Ovary (tissue), 9 donors: ENCODE data around the gene BMERB1. TPM values are rescaled to one million over a fixed set of nuclear protein-coding genes. Genes with fewer than 3 reads are reported as not detected.

Experiments used
- DNase-seq, 5 donors: peaks; one replicate each; pipeline ENCODE4 v3.0.0-alpha.2; 2019 to 2020
- H3K27ac ChIP-seq, 2 donors: fragments of 200-600 bp; one replicate each; pipeline versions ENCODE4 v1.5.1 to v1.8.0; 2019 to 2022
- H3K27me3 ChIP-seq: fragments of 200-600 bp; one replicate; pipeline ENCODE4 v1.8.0; 2022
- H3K36me3 ChIP-seq: fragments of 200-600 bp; sonication (generic); one replicate; pipeline ENCODE4 v1.5.1; 2019
- H3K4me1 ChIP-seq: one replicate; pipeline ENCODE4 v1.8.1; 2013; ENCODE audit warnings: mild to moderate bottlenecking, moderate library complexity; ENCODE audit not compliant: insufficient read depth
- H3K4me3 ChIP-seq: fragments of 200-600 bp; sonication (generic); one replicate; pipeline ENCODE4 v1.5.1; 2017
- H3K9me3 ChIP-seq, 2 donors: fragments of 200-600 bp in 1 of 2; sonication (generic) in 1 of 2; one replicate each; pipeline versions ENCODE4 v1.5.1 to v1.8.1; 2013 to 2019; ENCODE audit warnings: mild to moderate bottlenecking in 1 of 2, moderate library complexity in 1 of 2
- EP300 ChIP-seq: sonication (generic); formaldehyde crosslinking; IDR thresholded peaks from one replicate; pipeline ENCODE4 v1.6.1; 2017; ENCODE audit warnings: antibody characterized with exemption
- POLR2A ChIP-seq: fragments of 450-650 bp; IDR thresholded peaks from one replicate; pipeline ENCODE4 v1.6.1; 2017; ENCODE audit warnings: antibody characterized with exemption, mild to moderate bottlenecking, moderate library complexity
- WGBS, 3 donors: extraction: QIAGEN DNeasy Blood & Tissue Kit in 1 of 3; methylation state at CpG; one replicate each; pipeline versions ENCODE4 v1.1.5 to v1.1.7; 2013 to 2017; 5-methylcytosine and 5-hydroxymethylcytosine counted together
- intact Hi-C, 4 donors: fragments of 100-400 bp; cut with DNase I; formaldehyde crosslinking; loops; one replicate each; pipeline versions ENCODE4 v1.11.0 to v1.15.1; 2022 to 2023
- polyA plus RNA-seq, 2 donors: library from polyadenylated mRNA; stranded (reverse); fragments of 200-250 nt in 1 of 2; fragments of 350-450 nt in 1 of 2; fragmentation: Illumina TruSeq in 1 of 2; extraction: RNeasy Lipid Tissue Mini Kit (QIAGEN cat#74804) in 1 of 2; gene quantifications; one replicate each; pipeline ENCODE4 v1.2.3, GENCODE V29; 2013 to 2014
- total RNA-seq, 7 donors: library from RNA; depleted of rRNA in 2 of 7; stranded (reverse); fragments of >200 nt in 2 of 7; fragmentation: NEBNext Ultra II Directional in 3 of 7; extraction: Animal tissue kit (Norgen Biotek cat#: 25700) in 3 of 7; gene quantifications; one replicate each; pipeline versions ENCODE4 v1.1.0 to v1.2.4, GENCODE V29; 2016 to 2023
- TF ChIP-seq, protein P1 (sequence below), 3 donors: fragments of 450-650 bp in 2 of 3; fragments of 200-600 bp in 1 of 3; IDR thresholded peaks; one replicate each; pipeline versions ENCODE4 v1.5.1 to v1.8.0; 2016 to 2022; ENCODE audit warnings: antibody characterized with exemption in 3 of 3, mild to moderate bottlenecking in 1 of 3
- donor health status: DM: no; HTN: no; CAD: no; lungs with moderate emphysema.
- donor health status: DM: no; HTN: no; CAD: no.
- donor health status: Bipolar disorder and iron deficiency.
- donor health status: DM: yes; HTN: yes; CAD: no.
- donor health status: DM: no; HTN: no; CAD: no.
- donor health status: DM: yes; HTN: yes; CAD: no.

The BMERB1 gene
- total and polyA plus RNA-seq, 9 donors, result 22.6 to 77.5 (median 65.2) TPM

GRCh38 chr16:15457958-15458357, 23.6 kb downstream of the BMERB1 start:
- no peak overlapping the region for H3K4me3 ChIP-seq
- TF ChIP-seq, protein P1, sequence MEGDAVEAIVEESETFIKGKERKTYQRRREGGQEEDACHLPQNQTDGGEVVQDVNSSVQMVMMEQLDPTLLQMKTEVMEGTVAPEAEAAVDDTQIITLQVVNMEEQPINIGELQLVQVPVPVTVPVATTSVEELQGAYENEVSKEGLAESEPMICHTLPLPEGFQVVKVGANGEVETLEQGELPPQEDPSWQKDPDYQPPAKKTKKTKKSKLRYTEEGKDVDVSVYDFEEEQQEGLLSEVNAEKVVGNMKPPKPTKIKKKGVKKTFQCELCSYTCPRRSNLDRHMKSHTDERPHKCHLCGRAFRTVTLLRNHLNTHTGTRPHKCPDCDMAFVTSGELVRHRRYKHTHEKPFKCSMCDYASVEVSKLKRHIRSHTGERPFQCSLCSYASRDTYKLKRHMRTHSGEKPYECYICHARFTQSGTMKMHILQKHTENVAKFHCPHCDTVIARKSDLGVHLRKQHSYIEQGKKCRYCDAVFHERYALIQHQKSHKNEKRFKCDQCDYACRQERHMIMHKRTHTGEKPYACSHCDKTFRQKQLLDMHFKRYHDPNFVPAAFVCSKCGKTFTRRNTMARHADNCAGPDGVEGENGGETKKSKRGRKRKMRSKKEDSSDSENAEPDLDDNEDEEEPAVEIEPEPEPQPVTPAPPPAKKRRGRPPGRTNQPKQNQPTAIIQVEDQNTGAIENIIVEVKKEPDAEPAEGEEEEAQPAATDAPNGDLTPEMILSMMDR (IDR thresholded peaks at IDR 0.05), result no peak
- no peak for TF ChIP-seq POLR2A
- H3K27me3 ChIP-seq, result no peaks in the 10 kb centered on the region
- H3K4me1 ChIP-seq, result no peaks in the 10 kb centered on the region
- intact Hi-C loops, result no loop called here
- no peaks in the 10 kb centered on the region for H3K36me3 ChIP-seq
- no peaks in the 10 kb centered on the region for H3K9me3 ChIP-seq
- no peak for DNase-seq
- 56 to 71% (median 65%) methylated on average over 4 of the region's 4 CpGs for WGBS, 3 donors
- no peak overlapping the region for H3K27ac ChIP-seq

DNA sequence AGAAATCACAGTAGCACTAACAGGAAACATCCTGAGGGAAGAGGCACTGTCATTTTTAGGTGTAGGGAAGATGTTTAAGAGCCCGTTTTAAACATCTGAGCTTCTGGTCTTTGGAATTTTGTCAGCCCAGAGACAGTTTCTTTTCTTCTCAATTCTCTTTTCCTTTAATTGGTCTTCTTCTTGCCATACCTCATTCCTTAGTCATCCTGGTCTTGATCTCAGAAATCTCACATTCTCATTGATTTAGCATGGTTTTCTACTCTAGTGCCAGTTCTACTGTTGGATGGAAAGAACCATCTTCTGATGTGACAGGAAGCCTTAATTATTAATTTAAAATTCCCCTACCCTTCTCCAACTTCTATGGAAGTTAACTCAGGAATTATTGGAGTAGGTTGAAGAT, 25.4 kb downstream of the BMERB1 start:
- intact Hi-C loops, result no loop called here
- WGBS, 3 donors, result 89 to 98% (median 93%) methylated on average over 1 of the region's 1 CpG

GRCh38 chr16:15460601-15461000, 26.2 kb downstream of the BMERB1 start:
- no peak overlapping the region for H3K4me3 ChIP-seq
- H3K36me3 ChIP-seq, result no peaks in the 10 kb centered on the region
- WGBS, 3 donors, result 83 to 90% (median 85%) methylated on average over 3 of the region's 3 CpGs
- no peaks in the 10 kb centered on the region for H3K4me1 ChIP-seq
- no peaks in the 10 kb centered on the region for H3K9me3 ChIP-seq
- TF ChIP-seq, protein P1 (IDR thresholded peaks at IDR 0.05), result no peak
- TF ChIP-seq POLR2A (no peak), EP300 (no peak)
- no peaks in the 10 kb centered on the region for H3K27me3 ChIP-seq
- H3K27ac ChIP-seq, result no peak overlapping the region
- no peak for DNase-seq
- intact Hi-C loops, result no loop called here

More for the DNA sequence above, 25.4 kb downstream of the BMERB1 start:
- no peaks in the 10 kb centered on the region for H3K9me3 ChIP-seq
- H3K4me1 ChIP-seq, result no peaks in the 10 kb centered on the region
- no peaks in the 10 kb centered on the region for H3K27me3 ChIP-seq
- H3K36me3 ChIP-seq, result no peaks in the 10 kb centered on the region
- H3K4me3 ChIP-seq, result no peak overlapping the region
- no peak for TF ChIP-seq POLR2A
- TF ChIP-seq, protein P1 (IDR thresholded peaks at IDR 0.05), result no peak
- TF ChIP-seq EP300, result no peak
- no peak for DNase-seq
- H3K27ac ChIP-seq, result no peak overlapping the region

DNA sequence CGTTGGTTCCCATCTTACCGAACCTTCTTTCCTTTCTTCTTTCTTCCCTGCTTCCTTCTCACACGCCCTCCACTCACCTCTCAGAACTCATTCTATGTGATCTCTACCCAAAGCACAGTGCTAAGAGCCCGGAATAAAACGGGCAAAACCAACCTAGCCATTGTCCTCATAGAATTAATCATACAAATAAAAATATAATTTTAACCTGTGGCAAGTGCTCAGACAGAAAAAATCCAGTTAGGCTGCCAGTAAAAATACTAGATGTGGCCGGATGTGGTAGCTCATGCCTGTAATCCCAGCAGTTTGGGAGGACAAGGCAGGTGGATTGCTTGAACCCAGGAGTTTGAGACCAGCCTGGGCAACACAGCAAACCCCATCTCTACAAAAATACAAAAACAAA, 27.0 kb downstream of the BMERB1 start:
- Histone ChIP-seq H3K36me3 (no peaks in the 10 kb centered on the region), H3K9me3 (no peaks in the 10 kb centered on the region), H3K27me3 (no peaks in the 10 kb centered on the region), H3K4me3 (no peak overlapping the region), H3K27ac (no peak overlapping the region), H3K4me1 (no peaks in the 10 kb centered on the region)
- no peak for TF ChIP-seq POLR2A
- no peak for TF ChIP-seq EP300
- TF ChIP-seq, protein P1 (IDR thresholded peaks at IDR 0.05), result no peak
- intact Hi-C loops, result no loop called here
- WGBS, 3 donors, result 88 to 95% (median 92%) methylated on average over 6 of the region's 6 CpGs
- DNase-seq, result no peak
